ENCODE data around the gene CFH.
"Not testable (repeated sequence)": the region's sequence is repeated elsewhere in the genome, so short reads cannot be mapped to it uniquely, and the experiment has no call there.

CFH gene

GRCh38 chr1:196669051-196669450, 17.2 kb downstream of the CFH start:
- no peak for DNase-seq

- no peak for DNase-seq
Observed at GRCh38 chr1:196669693-196670092, 17.9 kb downstream of the CFH start.

GRCh38 chr1:196674908-196675307, 23.1 kb downstream of the CFH start:
- no peak for DNase-seq

GRCh38 chr1:196677781-196678509, 26.1 kb downstream of the CFH start:
- no peak for DNase-seq

GRCh38 chr1:196678510-196678884, 26.7 kb downstream of the CFH start:
- no peak for DNase-seq

GRCh38 chr1:196680107-196680506, 28.3 kb downstream of the CFH start:
- DNase-seq, result no peak

GRCh38 chr1:196684476-196684875, 32.6 kb downstream of the CFH start:
- peak; percentile 43 to 62 (median 48) for DNase-seq

GRCh38 chr1:196685506-196685905, 33.7 kb downstream of the CFH start:
- DNase-seq, result no peak

- DNase-seq, result no peak
Observed at GRCh38 chr1:196689001-196689400, 37.2 kb downstream of the CFH start.

- DNase-seq, result no peak
Observed at GRCh38 chr1:196690582-196690981, 38.7 kb downstream of the CFH start.

GRCh38 chr1:196698993-196699392, 47.1 kb downstream of the CFH start:
- DNase-seq, result no peak

- DNase-seq, result no peak
Observed at GRCh38 chr1:196701144-196701543, 49.3 kb downstream of the CFH start.

GRCh38 chr1:196709892-196710291, 58.0 kb downstream of the CFH start:
- not testable (repeated sequence) for DNase-seq

- no peak for DNase-seq
Observed at GRCh38 chr1:196717868-196718267, 66.0 kb downstream of the CFH start.

GRCh38 chr1:196723325-196724185, 71.7 kb downstream of the CFH start:
- peak; percentile 25 to 49 (median 27) for DNase-seq

GRCh38 chr1:196732526-196732925, 80.7 kb downstream of the CFH start:
- DNase-seq, result no peak

GRCh38 chr1:196733091-196733970, 81.5 kb downstream of the CFH start:
- DNase-seq, result no peak

- no peak for DNase-seq
Observed at GRCh38 chr1:196734006-196734405, 82.2 kb downstream of the CFH start.

- no peak for DNase-seq
Observed at GRCh38 chr1:196734460-196734859, 82.6 kb downstream of the CFH start.

GRCh38 chr1:196738730-196739129, 86.9 kb downstream of the CFH start:
- DNase-seq, result no peak

GRCh38 chr1:196743244-196743643, 91.4 kb downstream of the CFH start:
- peak; percentile 1 to 26 (median 9) for DNase-seq

- DNase-seq, result not testable (repeated sequence)
Observed at GRCh38 chr1:196765019-196765740, 113.3 kb downstream of the CFH start.

Measured in suppressor macrophage treated with lipopolysaccharide for 1 hour (primary cell).